ENCODE measurements around the gene MAGI2.

The MAGI2 gene

DNA sequence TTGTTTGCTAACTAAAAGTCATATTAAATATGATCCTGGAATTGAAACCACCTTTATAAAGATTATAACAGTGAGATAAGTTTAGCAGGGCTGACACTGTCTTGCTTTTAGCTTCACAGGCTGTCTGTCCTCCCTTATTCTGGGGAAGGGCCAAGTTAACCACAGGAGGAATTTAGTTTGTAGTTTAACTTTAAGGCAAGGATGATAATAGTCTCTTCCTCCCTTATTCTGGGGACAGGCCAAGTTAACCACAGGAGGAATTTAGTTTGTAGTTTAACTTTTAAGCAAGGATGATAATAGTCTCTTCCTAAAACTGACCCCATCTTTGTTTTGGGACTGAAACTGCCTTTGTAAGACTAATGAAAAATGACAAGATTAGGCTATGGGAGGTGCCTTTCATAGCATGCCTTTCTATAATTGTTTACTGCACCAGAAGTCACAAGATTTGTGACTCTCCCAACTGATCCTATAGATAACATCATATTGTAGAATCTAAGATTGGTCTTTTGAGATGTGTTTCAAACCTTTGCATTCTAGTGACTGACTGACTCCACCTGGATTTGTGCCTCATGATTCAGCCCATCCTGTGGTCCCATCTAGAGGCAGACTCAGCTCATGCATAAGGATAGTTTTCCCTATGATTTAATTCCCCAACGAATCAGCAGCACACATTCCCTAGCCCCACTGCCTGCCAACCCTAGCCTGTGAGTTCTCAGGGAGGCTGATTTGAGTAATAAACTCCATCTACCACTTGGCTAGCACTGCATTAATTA lies 212.0 kb downstream of the MAGI2 start:
- DNase-seq: peak; percentile 84

DNA sequence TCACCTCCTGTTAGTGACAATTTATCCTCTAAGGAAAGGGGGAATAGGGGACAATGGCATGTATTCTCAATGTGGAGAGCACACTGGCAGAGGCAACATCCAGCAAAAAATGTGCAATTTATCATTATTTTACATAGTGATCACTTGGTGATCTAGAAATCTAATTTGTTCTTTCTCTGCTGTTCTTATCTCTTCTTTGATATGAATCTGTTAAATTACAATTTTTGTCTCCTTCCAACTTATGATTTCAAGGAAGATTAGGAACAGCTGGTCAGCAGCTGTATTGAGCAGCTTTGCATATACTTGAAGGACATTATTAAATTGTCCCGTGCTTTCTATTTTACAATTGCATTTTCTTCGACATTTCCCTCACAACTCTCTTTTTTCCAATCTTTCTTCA lies 213.1 kb downstream of the MAGI2 start:
- DNase-seq: no peak

- DNase-seq: no peak
These were observed 217.0 kb downstream of the MAGI2 start for GRCh38 chr7:79236352-79237028.

DNA sequence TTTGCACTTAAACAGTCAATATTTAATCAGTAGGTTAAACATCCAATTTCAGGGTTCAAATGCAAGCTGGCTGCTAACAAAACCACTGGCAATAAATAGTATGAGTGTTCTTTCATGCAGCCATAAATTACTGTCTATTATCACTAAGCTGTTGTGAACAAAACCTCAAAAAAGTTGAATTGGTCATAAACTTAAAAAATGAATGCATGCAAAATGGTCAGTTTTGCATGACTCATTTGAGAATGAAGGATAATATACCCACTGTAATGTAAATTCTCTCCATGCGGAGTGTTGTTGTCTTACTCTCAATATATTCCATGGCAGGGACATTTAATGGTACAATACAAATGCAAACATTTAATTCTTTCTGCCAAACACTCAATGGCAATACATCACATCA lies 226.4 kb downstream of the MAGI2 start:
- DNase-seq: peak; percentile 72

- no peak for DNase-seq
These were observed 232.3 kb downstream of the MAGI2 start for GRCh38 chr7:79221211-79221610.

- no peak for DNase-seq
These were observed 235.4 kb downstream of the MAGI2 start for GRCh38 chr7:79217976-79218626.

GRCh38 chr7:79217468-79217867 lies 236.0 kb downstream of the MAGI2 start:
- DNase-seq: no peak

DNA sequence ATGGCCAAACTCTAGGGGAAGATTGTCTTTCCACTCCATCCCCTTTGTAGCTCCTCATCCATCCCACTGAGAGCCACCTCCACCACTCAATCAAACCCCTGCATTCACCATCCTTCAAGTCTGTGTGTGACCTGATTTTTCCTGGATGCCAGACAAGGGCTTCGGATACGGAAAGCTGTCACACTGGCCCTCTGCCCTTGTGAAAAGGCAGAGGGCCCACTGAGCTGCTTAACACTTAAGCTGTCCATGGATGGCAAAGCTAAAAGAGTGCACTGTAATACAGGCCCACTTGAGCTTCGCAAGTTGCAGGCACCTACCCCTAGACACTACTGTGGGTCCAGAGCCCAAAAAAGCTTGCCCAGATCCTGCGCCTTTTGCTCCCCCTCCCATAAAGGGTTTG lies 237.2 kb downstream of the MAGI2 start:
- no peak for DNase-seq

GRCh38 chr7:79212334-79212733 lies 241.1 kb downstream of the MAGI2 start:
- no peak for DNase-seq

GRCh38 chr7:79211724-79212123 lies 241.7 kb downstream of the MAGI2 start:
- DNase-seq: no peak

- DNase-seq: peak; percentile 20
These were observed 253.5 kb downstream of the MAGI2 start for GRCh38 chr7:79199961-79200360.

- no peak for DNase-seq
These were observed 254.2 kb downstream of the MAGI2 start for GRCh38 chr7:79199266-79199665.

DNA sequence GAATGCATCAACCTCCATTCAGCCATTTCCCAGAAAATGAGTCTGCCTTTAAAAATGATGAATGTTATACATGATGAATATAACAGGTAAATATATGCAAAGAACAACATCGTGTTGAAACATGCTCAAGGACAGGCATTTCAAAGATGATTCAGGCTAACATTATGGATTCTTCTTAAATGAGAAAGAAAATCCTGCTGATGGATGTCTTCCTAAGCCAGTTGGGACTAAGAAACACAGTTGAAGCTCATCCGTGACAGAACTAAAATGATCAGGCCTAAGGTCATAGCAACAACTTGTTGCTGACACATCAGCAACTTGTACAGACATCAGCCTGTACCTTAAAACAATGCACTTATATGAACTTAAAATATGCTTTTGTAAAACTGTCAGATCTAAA lies 267.9 kb downstream of the MAGI2 start:
- no peak for DNase-seq

DNA sequence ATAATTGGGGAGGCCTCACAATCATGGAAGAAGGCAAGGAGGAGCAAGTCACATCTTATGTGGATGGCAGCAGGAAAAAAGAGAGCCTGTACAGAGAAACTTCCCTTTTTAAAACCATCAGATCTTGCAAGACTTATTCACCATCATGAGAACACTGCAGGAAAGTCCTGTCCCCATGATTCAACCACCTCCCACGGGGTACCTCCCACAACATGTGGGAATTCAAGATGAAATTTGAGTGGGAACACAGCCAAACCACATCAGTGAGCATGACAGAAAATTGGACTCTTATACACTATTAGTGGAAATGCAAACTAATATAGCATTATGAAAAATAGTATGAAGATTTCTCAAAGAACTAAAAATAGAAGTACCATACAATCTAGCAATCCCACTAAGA lies 271.2 kb downstream of the MAGI2 start:
- DNase-seq: peak; percentile 88

GRCh38 chr7:79180533-79180932 lies 272.9 kb downstream of the MAGI2 start:
- no peak for DNase-seq

- peak; percentile 44 for DNase-seq
These were observed 276.5 kb downstream of the MAGI2 start for GRCh38 chr7:79176859-79177477.

DNA sequence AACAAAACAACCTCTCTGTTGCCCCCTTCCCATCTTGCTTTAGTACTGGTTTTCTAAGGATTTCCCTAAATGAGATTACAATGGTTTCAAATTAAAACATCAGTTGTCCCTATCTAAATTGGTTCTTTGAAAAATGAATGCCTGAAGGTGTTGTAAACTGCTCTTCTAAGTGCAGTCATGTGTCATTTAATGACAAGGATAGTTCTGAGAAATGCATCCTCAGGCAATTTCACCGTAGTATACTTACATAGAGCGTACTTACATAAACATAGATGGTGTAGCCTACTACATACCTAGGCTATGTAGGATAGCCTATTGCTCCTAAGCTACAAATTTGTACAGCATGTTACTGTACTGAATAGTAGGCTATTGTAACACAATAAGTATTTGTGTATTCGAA lies 278.1 kb downstream of the MAGI2 start:
- DNase-seq: no peak

- DNase-seq: no peak
These were observed 288.2 kb downstream of the MAGI2 start for GRCh38 chr7:79165225-79165624.

DNA sequence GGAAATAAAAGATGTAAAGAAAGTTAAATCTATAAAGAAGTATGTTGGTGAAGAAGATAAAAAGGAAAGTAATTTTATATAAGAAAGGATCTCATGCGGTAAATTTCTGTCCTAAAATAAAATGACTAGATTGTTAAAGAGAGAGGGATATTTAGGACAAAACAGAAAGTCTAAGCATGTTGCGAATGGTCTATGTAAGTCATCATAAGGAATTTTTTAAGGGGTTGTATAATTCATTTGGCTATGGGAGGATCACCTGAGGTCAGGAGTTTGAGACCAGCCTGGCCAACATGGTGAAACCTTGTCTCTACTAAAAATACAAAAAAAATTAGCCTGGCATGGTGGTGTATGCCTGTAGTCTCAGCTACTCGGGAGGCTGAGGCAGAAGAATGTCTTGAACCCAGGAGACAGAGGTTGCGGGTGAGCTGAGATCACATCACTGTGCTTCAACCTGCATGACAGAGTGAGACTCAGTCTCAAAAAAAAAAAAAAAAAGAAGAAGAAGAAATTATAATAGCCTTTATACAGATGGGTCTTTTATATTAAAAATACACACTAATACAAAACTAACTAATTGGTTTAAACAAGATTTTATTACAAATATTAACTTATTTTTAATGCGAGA lies 294.3 kb downstream of the MAGI2 start:
- no peak for DNase-seq

GRCh38 chr7:79157281-79157680 lies 296.2 kb downstream of the MAGI2 start:
- DNase-seq: no peak

DNA sequence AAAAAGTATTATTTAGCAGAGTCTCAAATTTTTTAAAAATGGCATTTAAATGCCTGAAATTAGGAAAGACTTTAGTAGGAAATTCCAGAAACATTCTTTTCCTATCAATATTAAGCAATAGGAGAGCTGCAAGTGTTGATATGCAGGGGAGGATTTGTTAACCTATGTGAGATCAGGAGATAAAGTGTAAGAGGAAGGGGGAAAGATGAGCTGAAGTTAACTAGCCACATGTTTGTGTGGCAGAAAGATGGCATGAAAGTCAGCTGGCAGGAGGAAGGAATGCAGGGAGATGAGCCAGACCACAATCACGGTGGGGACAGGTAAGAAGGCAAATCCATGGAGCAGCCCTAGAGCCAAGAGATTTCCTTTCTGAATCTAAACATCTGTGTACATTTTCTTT lies 303.6 kb downstream of the MAGI2 start:
- DNase-seq: no peak

- no peak for DNase-seq
These were observed 310.8 kb downstream of the MAGI2 start for GRCh38 chr7:79142706-79143105.

DNA sequence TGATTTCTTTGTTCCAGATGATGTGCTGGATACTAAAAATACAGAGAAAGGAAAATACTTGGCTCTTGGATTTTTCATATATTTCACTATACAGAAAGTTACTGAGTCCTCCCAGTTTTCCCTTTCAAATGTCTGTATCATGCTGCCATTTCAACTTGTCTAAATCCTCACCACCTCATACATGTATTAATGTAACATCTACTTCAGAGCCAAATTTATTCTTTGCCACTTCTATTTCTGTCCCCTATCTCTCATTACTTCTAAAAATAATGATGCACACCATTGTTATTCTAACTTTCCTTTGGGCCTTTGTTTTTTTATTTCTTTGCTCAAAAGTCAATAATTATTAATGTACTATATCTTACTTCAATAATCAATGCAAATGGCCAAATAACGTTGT lies 312.2 kb downstream of the MAGI2 start:
- no peak for DNase-seq
